Breast epithelium (tissue), 4 donors: ENCODE data around the gene CAMTA1. TPM values are rescaled to one million over a fixed set of nuclear protein-coding genes. Genes with fewer than 3 reads are reported as not detected.

Experiments
- DNase-seq, 2 donors: peaks; one replicate each; pipeline ENCODE4 v3.0.0-alpha.2; 2019; ENCODE audit warnings: low spot score in 2 of 2
- H3K27ac ChIP-seq, 2 donors: fragments of 200-600 bp; sonication (generic) in 1 of 2; one replicate each; pipeline ENCODE4 v1.5.1; 2016 to 2019; ENCODE audit warnings: mild to moderate bottlenecking in 1 of 2
- H3K27me3 ChIP-seq, 2 donors: fragments of 200-600 bp; sonication (generic) in 1 of 2; one replicate each; pipeline versions ENCODE4 v1.5.1 to v1.6.0; 2017 to 2019; ENCODE audit warnings: control low read depth in 1 of 2, mild to moderate bottlenecking in 1 of 2
- H3K36me3 ChIP-seq: fragments of 200-600 bp; one replicate; pipeline ENCODE4 v1.5.1; 2019
- H3K4me1 ChIP-seq, 2 donors: fragments of 200-600 bp; sonication (generic); one replicate each; pipeline ENCODE4 v1.5.1; 2016 to 2019; ENCODE audit warnings: control low read depth in 1 of 2
- H3K4me3 ChIP-seq, 3 donors: fragments of 200-600 bp; sonication (generic); 1 replicate in 2 of 3; 2 replicates in 1 of 3; pipeline ENCODE4 v1.5.1; 2016 to 2019; ENCODE audit warnings: mild to moderate bottlenecking in 3 of 3, moderate library complexity in 2 of 3
- H3K9me3 ChIP-seq, 2 donors: fragments of 200-600 bp; sonication (generic) in 1 of 2; one replicate each; pipeline ENCODE4 v1.5.1; 2016 to 2019; ENCODE audit warnings: control low read depth in 1 of 2
- POLR2A ChIP-seq: fragments of 450-650 bp; IDR thresholded peaks from one replicate; pipeline ENCODE4 v1.6.1; 2016; ENCODE audit warnings: antibody characterized with exemption, mild to moderate bottlenecking, moderate library complexity
- POLR2AphosphoS5 ChIP-seq, 3 donors: sonication (generic); formaldehyde crosslinking; IDR thresholded peaks; one replicate each; pipeline ENCODE4 v1.6.1; 2017; ENCODE audit warnings: antibody characterized with exemption in 3 of 3
- intact Hi-C: fragments of 100-400 bp; cut with DNase I; formaldehyde crosslinking; loops from one replicate; pipeline ENCODE4 v1.15.1; 2023; ENCODE audit warnings: low total_unique reads
- total RNA-seq, 3 donors: library from RNA; depleted of rRNA; stranded (reverse); fragments of >200 nt; gene quantifications; one replicate each; pipeline ENCODE4 v1.1.0, GENCODE V29; 2016
- TF ChIP-seq, protein P1 (sequence below), 3 donors: fragments of 450-650 bp; IDR thresholded peaks; one replicate each; pipeline ENCODE4 v1.5.1; 2016 to 2017; ENCODE audit warnings: antibody characterized with exemption in 3 of 3, mild to moderate bottlenecking in 3 of 3, moderate library complexity in 3 of 3

Gene CAMTA1
- total RNA-seq, 3 donors from 2014 or later, result 53.4 to 84.0 (median 61.9) TPM

DNA sequence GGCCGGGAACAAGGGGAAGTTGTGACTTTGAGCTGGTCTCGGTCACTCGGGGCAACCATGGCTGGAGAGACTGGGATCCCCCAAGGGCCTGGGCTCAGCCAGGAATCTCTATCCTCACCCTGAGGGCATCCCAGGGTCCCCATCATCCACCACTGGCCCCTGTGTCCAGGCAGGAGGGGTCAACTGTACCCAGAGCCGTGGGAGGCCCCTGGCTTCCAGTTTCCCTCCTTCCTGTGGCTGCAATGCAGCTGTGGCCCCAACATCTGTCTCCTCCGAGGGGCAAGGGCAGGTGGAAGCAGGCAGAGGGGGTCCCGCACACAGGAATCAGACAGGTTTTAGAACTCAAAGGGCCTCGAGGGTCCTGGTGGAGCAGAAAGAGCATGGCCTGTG, 653.1 kb downstream of the CAMTA1 start:
- Histone ChIP-seq H3K27me3 (no peaks in the 10 kb centered on the region), H3K36me3 (no peaks in the 10 kb centered on the region), H3K4me1 (no peaks in the 10 kb centered on the region), H3K27ac (no peak overlapping the region), H3K9me3 (no peaks in the 10 kb centered on the region), H3K4me3 (no peak overlapping the region)
- TF ChIP-seq, protein P1, sequence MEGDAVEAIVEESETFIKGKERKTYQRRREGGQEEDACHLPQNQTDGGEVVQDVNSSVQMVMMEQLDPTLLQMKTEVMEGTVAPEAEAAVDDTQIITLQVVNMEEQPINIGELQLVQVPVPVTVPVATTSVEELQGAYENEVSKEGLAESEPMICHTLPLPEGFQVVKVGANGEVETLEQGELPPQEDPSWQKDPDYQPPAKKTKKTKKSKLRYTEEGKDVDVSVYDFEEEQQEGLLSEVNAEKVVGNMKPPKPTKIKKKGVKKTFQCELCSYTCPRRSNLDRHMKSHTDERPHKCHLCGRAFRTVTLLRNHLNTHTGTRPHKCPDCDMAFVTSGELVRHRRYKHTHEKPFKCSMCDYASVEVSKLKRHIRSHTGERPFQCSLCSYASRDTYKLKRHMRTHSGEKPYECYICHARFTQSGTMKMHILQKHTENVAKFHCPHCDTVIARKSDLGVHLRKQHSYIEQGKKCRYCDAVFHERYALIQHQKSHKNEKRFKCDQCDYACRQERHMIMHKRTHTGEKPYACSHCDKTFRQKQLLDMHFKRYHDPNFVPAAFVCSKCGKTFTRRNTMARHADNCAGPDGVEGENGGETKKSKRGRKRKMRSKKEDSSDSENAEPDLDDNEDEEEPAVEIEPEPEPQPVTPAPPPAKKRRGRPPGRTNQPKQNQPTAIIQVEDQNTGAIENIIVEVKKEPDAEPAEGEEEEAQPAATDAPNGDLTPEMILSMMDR (IDR thresholded peaks at IDR 0.05), result no peak
- no peak for TF ChIP-seq POLR2A
- TF ChIP-seq POLR2AphosphoS5 (IDR thresholded peaks at IDR 0.05), result no peak
- DNase-seq, result no peak
- intact Hi-C loops, result no loop called here

DNA sequence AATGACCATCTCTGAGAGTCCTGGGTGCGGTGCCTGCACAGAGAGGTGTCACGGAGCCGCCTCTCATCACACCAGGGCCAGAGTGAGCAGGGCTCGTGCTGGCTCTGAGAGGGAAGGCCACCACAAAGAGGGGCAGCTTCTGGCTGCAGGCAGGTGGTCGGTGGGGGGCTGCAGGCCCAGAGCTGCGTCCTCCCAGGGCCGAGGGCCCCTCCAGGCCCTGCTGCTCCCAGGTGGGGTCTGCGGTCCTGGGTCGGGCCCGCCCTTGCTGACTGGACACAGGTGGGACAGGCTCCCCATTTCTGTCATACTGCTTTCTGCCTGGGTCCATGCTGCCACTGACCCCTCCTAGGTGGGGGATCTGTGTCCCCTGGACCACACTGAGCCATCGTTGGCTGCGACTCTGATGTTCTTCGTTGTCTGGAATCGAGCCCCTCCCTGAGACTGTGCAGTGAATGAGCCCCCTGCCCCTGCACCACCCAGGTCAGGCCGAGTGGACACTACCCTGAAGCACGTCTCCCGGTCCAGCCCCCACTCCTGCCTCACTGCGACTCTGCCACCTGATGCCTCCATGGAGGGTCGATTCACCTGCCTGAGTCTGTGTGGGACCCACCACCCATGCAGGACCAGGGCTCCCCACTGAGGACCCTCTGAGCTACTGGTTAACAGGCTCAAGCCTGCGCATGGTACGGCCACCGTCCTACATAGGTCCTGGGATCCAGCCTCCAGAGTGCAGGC, 653.8 kb downstream of the CAMTA1 start:
- Histone ChIP-seq H3K27ac (no peak overlapping the region), H3K36me3 (no peaks in the 10 kb centered on the region), H3K4me3 (no peak overlapping the region), H3K27me3 (no peaks in the 10 kb centered on the region), H3K9me3 (no peaks in the 10 kb centered on the region), H3K4me1 (no peaks in the 10 kb centered on the region)
- DNase-seq, result no peak
- TF ChIP-seq POLR2A (no peak), POLR2AphosphoS5 (IDR thresholded peaks at IDR 0.05) (no peak)
- TF ChIP-seq, protein P1 (IDR thresholded peaks at IDR 0.05), result no peak
- intact Hi-C loops, result no loop called here

DNA sequence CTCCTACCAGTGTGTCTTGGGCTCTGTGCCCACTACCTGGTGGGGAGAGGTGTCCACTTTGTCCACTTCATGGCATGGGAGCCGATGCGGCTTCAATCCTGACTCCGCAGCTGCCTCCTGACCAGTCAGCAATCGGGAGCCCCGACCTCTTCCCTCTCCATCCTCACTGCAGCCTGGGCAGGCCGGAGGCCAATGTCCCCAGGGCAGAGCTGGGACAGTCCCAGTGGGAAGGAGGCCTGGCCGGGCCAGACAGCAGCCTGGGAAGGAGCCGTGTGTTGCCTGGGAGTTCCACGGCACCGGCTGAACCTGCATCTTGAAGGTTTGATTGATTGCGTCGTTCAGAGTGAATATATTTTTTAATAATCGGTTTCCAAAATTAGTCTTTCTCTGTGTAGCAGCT, 654.9 kb downstream of the CAMTA1 start:
- Histone ChIP-seq H3K36me3 (no peaks in the 10 kb centered on the region), H3K27ac (no peak overlapping the region), H3K9me3 (no peaks in the 10 kb centered on the region), H3K4me3 (no peak overlapping the region), H3K4me1 (no peaks in the 10 kb centered on the region), H3K27me3 (no peaks in the 10 kb centered on the region)
- no peak for TF ChIP-seq POLR2AphosphoS5 (IDR thresholded peaks at IDR 0.05)
- TF ChIP-seq POLR2A, result no peak
- TF ChIP-seq, protein P1 (IDR thresholded peaks at IDR 0.05), result no peak
- no peak for DNase-seq
- intact Hi-C loops, result no loop called here

DNA sequence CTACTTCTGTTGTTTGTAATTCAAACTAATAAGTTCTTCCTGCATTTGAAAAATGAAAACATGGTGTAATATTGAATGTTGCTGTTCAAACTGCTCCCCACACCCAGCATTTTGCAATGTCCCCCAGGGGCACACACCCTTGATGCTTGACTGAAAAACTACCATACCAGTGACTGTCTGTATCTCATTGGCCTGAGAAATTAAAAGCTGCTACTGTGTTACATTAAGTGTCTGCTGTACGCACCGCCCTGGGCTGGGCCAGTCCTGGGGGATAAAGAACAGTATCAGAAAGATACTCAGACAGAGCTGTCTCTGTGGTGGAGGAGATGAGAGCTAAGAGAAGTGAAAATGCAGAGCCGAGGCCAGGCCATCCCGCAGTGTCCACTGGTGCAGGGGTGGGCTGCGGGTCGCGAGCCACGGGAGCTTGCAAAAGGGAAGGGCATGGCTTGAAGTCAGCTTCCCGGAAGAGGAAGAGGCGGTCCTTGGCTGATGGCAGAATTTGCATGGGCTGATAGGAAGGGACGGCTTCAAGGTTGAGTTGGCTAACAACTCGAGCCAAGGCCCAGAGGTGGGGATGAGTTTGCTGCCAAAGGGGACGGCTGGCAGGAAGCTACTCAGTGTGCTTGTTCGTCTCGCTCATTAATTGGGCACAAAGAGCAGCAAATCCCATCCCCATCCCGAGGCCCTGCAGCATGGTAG, 656.0 kb downstream of the CAMTA1 start:
- intact Hi-C loops, result no loop called here
- TF ChIP-seq POLR2AphosphoS5 (IDR thresholded peaks at IDR 0.05) (no peak), POLR2A (no peak)
- no peak for DNase-seq

DNA sequence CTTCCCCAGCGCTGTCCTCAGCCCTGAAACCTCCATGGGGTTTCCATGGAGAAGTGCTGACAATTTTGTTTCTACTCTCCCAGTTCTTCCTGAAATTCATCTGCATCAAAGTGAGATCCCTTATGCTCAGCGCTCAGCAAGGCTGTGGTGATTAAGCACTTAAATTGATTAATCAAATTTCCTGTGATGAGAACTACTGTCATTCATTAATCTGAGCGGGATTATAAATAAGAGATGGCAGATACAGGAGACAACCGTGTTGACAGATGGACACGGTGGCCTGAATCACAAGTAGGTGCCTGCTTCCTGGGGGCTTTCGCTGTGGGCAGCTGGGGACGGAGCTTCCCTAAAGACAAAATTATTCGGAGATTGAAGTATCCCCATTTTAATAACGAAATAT, 656.8 kb downstream of the CAMTA1 start:
- TF ChIP-seq, protein P1 (IDR thresholded peaks at IDR 0.05), result no peak
- TF ChIP-seq POLR2AphosphoS5 (IDR thresholded peaks at IDR 0.05) (no peak), POLR2A (no peak)
- DNase-seq, result no peak
- no peak overlapping the region for H3K27ac ChIP-seq
- no peak overlapping the region for H3K4me3 ChIP-seq
- H3K4me1 ChIP-seq, result no peaks in the 10 kb centered on the region
- intact Hi-C loops, result no loop called here
- no peaks in the 10 kb centered on the region for H3K36me3 ChIP-seq
- no peaks in the 10 kb centered on the region for H3K9me3 ChIP-seq
- no peaks in the 10 kb centered on the region for H3K27me3 ChIP-seq

More for the DNA sequence above, 656.0 kb downstream of the CAMTA1 start:
- Histone ChIP-seq H3K4me1 (no peaks in the 10 kb centered on the region), H3K27me3 (no peaks in the 10 kb centered on the region), H3K27ac (no peak overlapping the region), H3K4me3 (no peak overlapping the region), H3K9me3 (no peaks in the 10 kb centered on the region), H3K36me3 (no peaks in the 10 kb centered on the region)
